Smooth muscle cell (in vitro differentiated cells): ENCODE data around the gene STK31. TPM values are rescaled to one million over a fixed set of nuclear protein-coding genes. Genes with fewer than 3 reads are reported as not detected.
"Not testable (repeated sequence)": the region's sequence is repeated elsewhere in the genome, so short reads cannot be mapped to it uniquely, and the experiment has no call there.

Experiments used
- DNase-seq: peaks from one replicate; lab custom pipeline; 2025; ENCODE audit not compliant: unreplicated experiment; lab: John Stamatoyannopoulos, UW
- H2AFZ ChIP-seq: fragments of 200-600 bp; sonication (generic); 2 replicates; pipeline ENCODE4 v1.6.0; 2016; ENCODE audit warnings: antibody characterized with exemption, low read depth, mild to moderate bottlenecking
- H3F3A ChIP-seq: fragments of 200-600 bp; sonication (generic); 2 replicates; pipeline ENCODE4 v1.6.0; 2017; ENCODE audit warnings: antibody characterized with exemption, low read depth
- H3K27ac ChIP-seq: fragments of 200-600 bp; sonication (generic); 2 replicates; pipeline ENCODE4 v1.5.1; 2016; ENCODE audit warnings: low read depth, mild to moderate bottlenecking
- H3K27me3 ChIP-seq: fragments of 200-600 bp; sonication (generic); 2 replicates; pipeline ENCODE4 v1.6.1; 2016; ENCODE audit warnings: low read depth, mild to moderate bottlenecking
- H3K36me3 ChIP-seq: fragments of 200-600 bp; sonication (generic); 2 replicates; pipeline ENCODE4 v1.5.1; 2016; ENCODE audit warnings: low read depth
- H3K4me1 ChIP-seq: fragments of 200-600 bp; sonication (generic); 2 replicates; pipeline ENCODE4 v1.5.1; 2016; ENCODE audit warnings: low read depth
- H3K4me2 ChIP-seq: fragments of 200-600 bp; sonication (generic); 2 replicates; pipeline ENCODE4 v1.6.0; 2016; ENCODE audit warnings: mild to moderate bottlenecking
- H3K4me3 ChIP-seq: fragments of 200-600 bp; sonication (generic); 2 replicates; pipeline ENCODE4 v1.5.1; 2016; ENCODE audit warnings: mild to moderate bottlenecking
- H3K79me2 ChIP-seq: fragments of 200-600 bp; sonication (generic); 2 replicates; pipeline ENCODE4 v1.6.0; 2016; ENCODE audit warnings: low read depth, mild to moderate bottlenecking
- H3K9ac ChIP-seq: fragments of 200-600 bp; sonication (generic); 2 replicates; pipeline ENCODE4 v1.6.0; 2016; ENCODE audit warnings: low read depth
- H3K9me3 ChIP-seq: fragments of 200-600 bp; sonication (generic); replicated peaks from 2 replicates; pipeline ENCODE4 v1.5.1; 2016; ENCODE audit warnings: low read depth
- H4K20me1 ChIP-seq: fragments of 200-600 bp; sonication (generic); 2 replicates; pipeline ENCODE4 v1.6.0; 2016; ENCODE audit warnings: low read depth
- WGBS: methylation state at CpG from one replicate; pipeline ENCODE4 v1.1.7; 2016; ENCODE audit warnings: low lambda C conversion rate; 5-methylcytosine and 5-hydroxymethylcytosine counted together
- polyA plus RNA-seq: library from polyadenylated mRNA; unstranded; fragments of >200 nt; fragmentation: Nextera tagmentation; extraction: Ambion mirVana; gene quantifications from 2 replicates; pipeline ENCODE4 v1.2.1, GENCODE V29; 2016
- total RNA-seq: library from RNA; depleted of rRNA; stranded (reverse); fragments of >200 nt; gene quantifications from 2 replicates; pipeline ENCODE4 v1.2.3, GENCODE V29; 2014
- TF ChIP-seq, protein P1 (sequence below): fragments of 200-600 bp; sonication (generic); IDR thresholded peaks from 2 replicates; pipeline ENCODE4 v1.5.1; 2017; ENCODE audit warnings: borderline replicate concordance, mild to moderate bottlenecking, antibody characterized with exemption; ENCODE audit not compliant: insufficient read depth, poor library complexity, severe bottlenecking

The STK31 gene
- total and polyA plus RNA-seq, 2 experiments from 2014 or later, result not detected

DNA sequence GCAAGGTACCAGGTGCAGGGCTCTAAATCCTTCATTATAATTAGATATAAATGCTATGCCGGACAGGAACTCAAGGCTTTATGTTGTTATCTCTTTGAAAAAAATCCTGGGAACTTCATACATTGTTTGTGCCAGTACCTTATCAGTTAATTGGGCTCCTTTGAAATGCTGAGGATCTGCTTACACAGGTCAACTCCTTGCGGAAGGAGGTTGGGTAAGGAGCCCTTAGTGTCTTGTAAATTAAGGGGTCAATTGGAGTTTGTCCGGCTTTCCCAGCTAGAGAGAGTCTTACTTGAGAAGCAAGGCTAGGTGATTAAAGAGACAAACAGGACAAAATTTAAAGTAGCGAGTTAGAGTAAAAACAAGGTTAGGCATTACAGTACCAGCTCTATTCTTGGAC is 14.1 kb downstream of the STK31 start:
- not testable (repeated sequence) for H3K27ac ChIP-seq, H3K9ac ChIP-seq, H3K4me1 ChIP-seq, H3K4me2 ChIP-seq, H2AFZ ChIP-seq, H3K79me2 ChIP-seq, H3K4me3 ChIP-seq, DNase-seq, H3F3A ChIP-seq, H4K20me1 ChIP-seq, H3K27me3 ChIP-seq, H3K9me3 ChIP-seq, H3K36me3 ChIP-seq
- 45% methylated on average over 4 of the region's 4 CpGs for WGBS

DNA sequence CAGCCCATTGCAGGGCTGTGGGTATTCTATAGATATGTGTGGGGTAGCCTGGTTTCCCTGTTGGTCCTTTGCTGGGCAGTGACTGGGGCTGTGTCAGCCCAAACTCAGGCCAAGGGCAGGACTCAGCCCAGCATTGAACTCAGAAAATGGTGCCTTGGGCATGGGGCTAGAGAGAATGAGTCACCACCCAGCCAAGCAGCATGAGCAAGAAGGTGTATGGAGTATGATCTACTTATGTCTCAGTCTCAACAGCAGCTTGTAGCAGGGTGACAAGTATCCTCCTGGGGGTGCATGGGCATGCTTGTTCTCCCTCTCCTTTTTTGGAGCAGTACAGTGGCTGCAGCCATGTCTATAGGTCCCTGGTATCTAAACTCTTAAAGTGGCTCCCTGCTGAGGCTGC is 32.0 kb downstream of the STK31 start:
- H3K27me3 ChIP-seq, result no peaks in the 10 kb centered on the region
- no peak overlapping the region for H3K9ac ChIP-seq
- TF ChIP-seq, protein P1, sequence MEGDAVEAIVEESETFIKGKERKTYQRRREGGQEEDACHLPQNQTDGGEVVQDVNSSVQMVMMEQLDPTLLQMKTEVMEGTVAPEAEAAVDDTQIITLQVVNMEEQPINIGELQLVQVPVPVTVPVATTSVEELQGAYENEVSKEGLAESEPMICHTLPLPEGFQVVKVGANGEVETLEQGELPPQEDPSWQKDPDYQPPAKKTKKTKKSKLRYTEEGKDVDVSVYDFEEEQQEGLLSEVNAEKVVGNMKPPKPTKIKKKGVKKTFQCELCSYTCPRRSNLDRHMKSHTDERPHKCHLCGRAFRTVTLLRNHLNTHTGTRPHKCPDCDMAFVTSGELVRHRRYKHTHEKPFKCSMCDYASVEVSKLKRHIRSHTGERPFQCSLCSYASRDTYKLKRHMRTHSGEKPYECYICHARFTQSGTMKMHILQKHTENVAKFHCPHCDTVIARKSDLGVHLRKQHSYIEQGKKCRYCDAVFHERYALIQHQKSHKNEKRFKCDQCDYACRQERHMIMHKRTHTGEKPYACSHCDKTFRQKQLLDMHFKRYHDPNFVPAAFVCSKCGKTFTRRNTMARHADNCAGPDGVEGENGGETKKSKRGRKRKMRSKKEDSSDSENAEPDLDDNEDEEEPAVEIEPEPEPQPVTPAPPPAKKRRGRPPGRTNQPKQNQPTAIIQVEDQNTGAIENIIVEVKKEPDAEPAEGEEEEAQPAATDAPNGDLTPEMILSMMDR, result no peak

DNA sequence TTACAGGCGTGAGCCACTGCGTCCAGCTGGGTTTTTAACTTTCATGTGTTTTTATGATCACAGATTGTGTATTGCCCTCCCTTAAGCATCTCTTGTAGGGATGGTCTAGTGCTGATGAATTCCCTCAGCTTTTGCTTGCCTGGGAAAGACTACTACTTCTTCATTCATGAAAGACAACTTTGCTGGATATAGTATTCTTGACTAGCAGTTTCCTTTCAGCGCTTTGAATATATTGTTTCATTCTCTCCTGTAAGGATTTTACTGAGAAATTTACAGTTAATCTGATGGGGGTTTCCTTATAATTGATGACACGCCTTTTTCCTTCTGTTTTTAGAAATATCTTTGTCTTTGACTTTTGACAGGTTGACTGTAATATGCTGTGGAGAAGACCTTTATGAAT is 33.2 kb downstream of the STK31 start:
- Histone ChIP-seq H3K4me2 (no peak overlapping the region), H3F3A (no peaks in the 10 kb centered on the region), H3K27ac (no peak overlapping the region), H3K4me1 (no peaks in the 10 kb centered on the region), H3K9me3 (no peaks in the 10 kb centered on the region), H3K36me3 (no peaks in the 10 kb centered on the region), H3K4me3 (no peak overlapping the region), H3K9ac (no peak overlapping the region), H2AFZ (no peak overlapping the region), H3K27me3 (no peaks in the 10 kb centered on the region), H4K20me1 (no peaks in the 10 kb centered on the region), H3K79me2 (no peaks in the 10 kb centered on the region)
- TF ChIP-seq, protein P1, result no peak
- WGBS, result 92% methylated on average over 4 of the region's 4 CpGs
- no peak for DNase-seq

More for the DNA sequence above, 32.0 kb downstream of the STK31 start:
- Histone ChIP-seq H3K36me3 (no peaks in the 10 kb centered on the region), H3F3A (no peaks in the 10 kb centered on the region), H3K27ac (no peak overlapping the region), H4K20me1 (no peaks in the 10 kb centered on the region), H3K4me2 (no peak overlapping the region), H2AFZ (no peak overlapping the region), H3K79me2 (no peaks in the 10 kb centered on the region), H3K9me3 (no peaks in the 10 kb centered on the region), H3K4me3 (no peak overlapping the region), H3K4me1 (no peaks in the 10 kb centered on the region)
- no peak for DNase-seq

DNA sequence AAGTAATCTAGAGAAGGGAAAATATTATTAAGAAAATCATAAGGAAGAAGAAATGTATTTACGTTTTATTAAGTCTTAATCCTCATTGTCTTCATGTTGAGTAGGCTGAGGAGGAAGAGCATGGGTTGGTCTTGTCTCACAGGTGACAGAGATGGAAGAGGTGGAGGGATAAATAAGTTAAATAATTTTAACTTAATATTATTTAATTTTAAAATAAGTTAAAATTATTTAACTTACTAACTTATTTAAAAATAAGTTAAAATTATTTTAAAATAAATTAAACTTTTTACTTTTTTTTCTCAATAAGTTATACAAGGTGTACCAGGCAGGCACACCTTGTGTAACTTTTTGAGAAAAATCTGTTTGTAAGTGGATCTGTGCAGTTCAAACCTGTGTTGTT is 36.6 kb downstream of the STK31 start:
- H2AFZ ChIP-seq, result no peak overlapping the region
- 90% methylated on average over 1 of the region's 1 CpG for WGBS
- H3F3A ChIP-seq, result no peaks in the 10 kb centered on the region
- H3K27me3 ChIP-seq, result no peaks in the 10 kb centered on the region
- no peak overlapping the region for H3K4me2 ChIP-seq
- no peaks in the 10 kb centered on the region for H3K36me3 ChIP-seq
- no peaks in the 10 kb centered on the region for H4K20me1 ChIP-seq
- H3K79me2 ChIP-seq, result no peaks in the 10 kb centered on the region
- H3K9ac ChIP-seq, result no peak overlapping the region
- no peaks in the 10 kb centered on the region for H3K4me1 ChIP-seq
- H3K4me3 ChIP-seq, result no peak overlapping the region
- no peak for DNase-seq
- H3K9me3 ChIP-seq, result no peaks in the 10 kb centered on the region
- H3K27ac ChIP-seq, result no peak overlapping the region
- TF ChIP-seq, protein P1, result no peak
